ENCODE results near the gene ZBTB46. TPM values are rescaled to one million over a fixed set of nuclear protein-coding genes. Genes with fewer than 3 reads are reported as not detected.

ZBTB46 gene
- total and polyA plus RNA-seq, 9 donors: 4.1 to 55.1 (median 34.7) TPM

GRCh38 chr20:63706852-63707557 lies 124.1 kb downstream of the ZBTB46 start:
- H3K27me3 ChIP-seq: no peaks in the 10 kb centered on the region
- H3K9me3 ChIP-seq: no peaks in the 10 kb centered on the region
- WGBS, 3 donors: 1 to 4% (median 3%) methylated on average over 48 to 56 of the region's 56 CpGs
- DNase-seq: peak in 4 of 5 donors; percentile 34 to 69 (median 54)
- TF ChIP-seq POLR2A (IDR thresholded peaks at IDR 0.05): no peak
- TF ChIP-seq EP300 (IDR thresholded peaks at IDR 0.05): no peak
- TF ChIP-seq CTCF (IDR thresholded peaks at IDR 0.05): no peak
- H3K27ac ChIP-seq: peak overlapping the region; percentile 50 to 88
- intact Hi-C loops (cut with DNase I): no loop called here
- H3K36me3 ChIP-seq: peaks cover under 1% of the 10 kb centered on the region
- H3K4me1 ChIP-seq (ENCODE audit: insufficient read depth): peaks cover 8% of the 10 kb centered on the region
- H3K4me3 ChIP-seq: peak overlapping the region; percentile 83

- Histone ChIP-seq H3K9me3 (no peaks in the 10 kb centered on the region), H3K4me3 (peak overlapping the region; percentile 83), H3K27ac (no peak overlapping the region)
Measured at GRCh38 chr20:63706027-63706695, 124.9 kb downstream of the ZBTB46 start.

GRCh38 chr20:63705232-63706026 lies 125.6 kb downstream of the ZBTB46 start:
- no peaks in the 10 kb centered on the region for H3K27me3 ChIP-seq
- peaks cover 8% of the 10 kb centered on the region for H3K4me1 ChIP-seq (ENCODE audit: insufficient read depth)
- H3K27ac ChIP-seq: no peak overlapping the region
- H3K9me3 ChIP-seq: no peaks in the 10 kb centered on the region
- peak in 1 of 5 donors; percentile 31 for DNase-seq
- no peaks in the 10 kb centered on the region for H3K36me3 ChIP-seq
- intact Hi-C loops (cut with DNase I): no loop called here
- TF ChIP-seq POLR2A (IDR thresholded peaks at IDR 0.05): no peak
- TF ChIP-seq CTCF (IDR thresholded peaks at IDR 0.05): no peak
- TF ChIP-seq EP300 (IDR thresholded peaks at IDR 0.05): no peak
- 86 to 91% (median 88%) methylated on average over 8 of the region's 8 CpGs for WGBS, 3 donors
- H3K4me3 ChIP-seq: no peak overlapping the region

More at GRCh38 chr20:63706027-63706695, 124.9 kb downstream of the ZBTB46 start:
- 65 to 86% (median 69%) methylated on average over 12 of the region's 12 CpGs for WGBS, 3 donors
- Histone ChIP-seq H3K27me3 (no peaks in the 10 kb centered on the region), H3K4me1 (ENCODE audit: insufficient read depth) (peaks cover 8% of the 10 kb centered on the region), H3K36me3 (no peaks in the 10 kb centered on the region)
- TF ChIP-seq POLR2A (IDR thresholded peaks at IDR 0.05) (no peak), EP300 (IDR thresholded peaks at IDR 0.05) (no peak), CTCF (IDR thresholded peaks at IDR 0.05) (no peak)
- peak in 1 of 5 donors; percentile 42 for DNase-seq
- intact Hi-C loops (cut with DNase I): no loop called here

- intact Hi-C loops (cut with DNase I): no loop called here
- peak in 1 of 5 donors; percentile 30 for DNase-seq
- Histone ChIP-seq H3K36me3 (no peaks in the 10 kb centered on the region), H3K4me3 (no peak overlapping the region), H3K27me3 (no peaks in the 10 kb centered on the region), H3K4me1 (ENCODE audit: insufficient read depth) (peaks cover 8% of the 10 kb centered on the region), H3K9me3 (no peaks in the 10 kb centered on the region), H3K27ac (no peak overlapping the region)
- 80 to 90% (median 85%) methylated on average over 6 of the region's 6 CpGs for WGBS, 3 donors
- TF ChIP-seq POLR2A (IDR thresholded peaks at IDR 0.05) (no peak), CTCF (IDR thresholded peaks at IDR 0.05) (no peak), EP300 (IDR thresholded peaks at IDR 0.05) (no peak)
Measured at GRCh38 chr20:63704749-63705117, 126.3 kb downstream of the ZBTB46 start.
